ENCODE data around the gene EPHA2. TPM values are rescaled to one million over a fixed set of nuclear protein-coding genes. Genes with fewer than 3 reads are reported as not detected.

EPHA2 gene
- polyA plus RNA-seq, 1 of the 3 experiments (the other 2 are of a cell fraction) = 126 TPM

GRCh38 chr1:16144325-16145029 lies 11.4 kb downstream of the EPHA2 start:
- peaks cover 6% of the 10 kb centered on the region for H4K20me1 ChIP-seq (ENCODE audit: insufficient read depth)
- H3K79me2 ChIP-seq (ENCODE audit: insufficient read depth) = peaks cover 92% of the 10 kb centered on the region
- no peaks in the 10 kb centered on the region for H3K9me2 ChIP-seq
- H3K36me3 ChIP-seq (replicated peaks in 1 of 2; ENCODE audit: control insufficient read depth in 1 of 2, insufficient read depth in 2 of 2, low read length in 1 of 2) = peaks cover 31 to 34% of the 10 kb centered on the region in 2 experiments
- POLR2A ChIA-PET = no interaction called here
- H3K27ac ChIP-seq (ENCODE audit: low read depth in 2 of 2, low read length in 1 of 2) = peak overlapping the region; percentile 81 to 98; a peak in 3 of 4 replicates
- peak overlapping the region; percentile 91; the same call in 1 of the 2 replicates for H3K9ac ChIP-seq
- CTCF ChIA-PET = interaction anchor here (1.8 to 4.0 kb wide), 2 partner anchors 11 to 66 kb away, joined by 6 to 14 read pairs; partner anchors contain the start of gene EPHA2
- 82% methylated on average over 3 of the region's 8 CpGs for WGBS (ENCODE audit: low lambda C conversion rate)
- H3K27me3 ChIP-seq (ENCODE audit: insufficient read depth) = no peaks in the 10 kb centered on the region
- peak overlapping the region in 1 of 2 experiments; percentile 60; a peak in 2 of 4 replicates for H3K4me3 ChIP-seq (ENCODE audit: low read depth in 2 of 2, low read length in 1 of 2)
- H3F3A ChIP-seq (replicated peaks; ENCODE audit: insufficient read depth) = peaks cover 57% of the 10 kb centered on the region
- peak overlapping the region; percentile 93 for H3K4me2 ChIP-seq
- peaks cover 19 to 74% of the 10 kb centered on the region in 2 experiments for H3K4me1 ChIP-seq (ENCODE audit: control insufficient read depth in 1 of 2, insufficient read depth in 2 of 2, low read depth in 1 of 2, low read length in 1 of 2)
- TF ChIP-seq ZBTB33 (IDR thresholded peaks at IDR 0.05; ENCODE audit: borderline replicate concordance, low read depth) = no peak
- no peak for TF ChIP-seq NFIC (IDR thresholded peaks at IDR 0.05; ENCODE audit: borderline replicate concordance)
- no peak overlapping the region for H2AFZ ChIP-seq (ENCODE audit: low read depth)
- no peak for DNase-seq
- no peaks in the 10 kb centered on the region for H3K9me3 ChIP-seq

DNA sequence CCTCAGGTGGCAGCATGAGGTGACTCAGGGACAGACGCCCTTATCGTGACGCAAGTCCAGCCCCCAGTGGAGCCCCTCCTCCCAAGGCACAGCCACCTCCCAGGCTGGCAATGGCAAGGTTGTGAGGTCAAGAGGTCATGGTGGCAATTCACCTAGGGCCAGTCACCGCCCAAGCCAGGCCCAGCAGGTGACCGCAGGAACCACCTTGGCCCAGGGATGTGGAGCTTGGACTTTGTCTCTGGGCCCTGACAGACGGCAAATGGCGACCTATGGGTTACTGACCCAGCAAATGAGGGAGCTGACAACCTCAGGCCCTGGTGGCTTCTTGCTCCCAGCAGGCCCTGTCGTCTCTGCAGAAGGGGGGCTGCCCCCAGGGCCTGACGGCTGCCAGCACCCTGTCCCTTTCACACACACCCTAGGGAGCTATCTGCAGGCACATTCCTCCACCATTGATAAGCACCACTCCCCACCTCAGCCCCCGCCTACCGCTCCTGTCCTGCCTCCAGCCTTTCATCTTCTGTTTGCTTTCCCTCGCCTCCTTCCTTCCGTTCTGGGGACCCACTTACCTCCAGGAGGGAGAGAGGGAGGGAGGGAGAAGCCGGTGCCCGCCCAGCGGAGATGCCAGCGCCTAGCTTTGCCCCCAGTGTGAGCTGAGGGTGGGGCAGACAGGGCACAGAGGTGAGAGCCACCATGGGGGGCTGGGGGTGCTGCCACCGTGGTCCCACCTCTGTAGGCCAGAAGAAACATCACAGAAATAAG lies 12.1 kb downstream of the EPHA2 start:
- Histone ChIP-seq H3K9me2 (no peaks in the 10 kb centered on the region), H3K27ac (ENCODE audit: low read depth in 2 of 2, low read length in 1 of 2) (peak overlapping the region; percentile 7 to 98; a peak in 2 of 4 replicates), H3K9ac (0 out of 2 replicates have a peak overlapping the region, but pooled peaks have one; percentile 91), H3K9me3 (no peaks in the 10 kb centered on the region), H3K4me2 (peak overlapping the region; percentile 93; the same call in 1 of the 2 replicates), H3K4me3 (ENCODE audit: low read depth in 2 of 2, low read length in 1 of 2) (no peak overlapping the region), H3K36me3 (replicated peaks in 1 of 2; ENCODE audit: control insufficient read depth in 1 of 2, insufficient read depth in 2 of 2, low read length in 1 of 2) (peaks cover 25 to 27% of the 10 kb centered on the region in 2 experiments), H3K27me3 (ENCODE audit: insufficient read depth) (no peaks in the 10 kb centered on the region), H3K4me1 (ENCODE audit: control insufficient read depth in 1 of 2, insufficient read depth in 2 of 2, low read depth in 1 of 2, low read length in 1 of 2) (peaks cover 24 to 81% of the 10 kb centered on the region in 2 experiments), H3F3A (replicated peaks; ENCODE audit: insufficient read depth) (peaks cover 58% of the 10 kb centered on the region), H2AFZ (ENCODE audit: low read depth) (no peak overlapping the region), H3K79me2 (ENCODE audit: insufficient read depth) (peaks cover 92% of the 10 kb centered on the region), H4K20me1 (ENCODE audit: insufficient read depth) (peaks cover 12% of the 10 kb centered on the region)
- TF ChIP-seq REST (IDR thresholded peaks at IDR 0.05; ENCODE audit: low read depth, low read length) (no peak), EP300 (IDR thresholded peaks at IDR 0.05; ENCODE audit: borderline replicate concordance in 1 of 2, low read depth in 1 of 2, low read length in 1 of 2) (no peak), TEAD4 (IDR thresholded peaks at IDR 0.05; ENCODE audit: borderline replicate concordance, insufficient read depth) (no peak)
- 62% methylated on average over 10 of the region's 18 CpGs for WGBS (ENCODE audit: low lambda C conversion rate)
- ChIA-PET POLR2A (no interaction called here), CTCF (interaction anchor here (1.8 to 4.0 kb wide), 2 partner anchors 12 to 65 kb away, joined by 6 to 14 read pairs; partner anchors contain the start of gene EPHA2)
- no peak for DNase-seq
